Measurements from ENCODE around the gene PPM1A. TPM values are rescaled to one million over a fixed set of nuclear protein-coding genes. Genes with fewer than 3 reads are reported as not detected.

Gene PPM1A
- total RNA-seq, 1 experiment from 2014 or later = 69.3 TPM

DNA sequence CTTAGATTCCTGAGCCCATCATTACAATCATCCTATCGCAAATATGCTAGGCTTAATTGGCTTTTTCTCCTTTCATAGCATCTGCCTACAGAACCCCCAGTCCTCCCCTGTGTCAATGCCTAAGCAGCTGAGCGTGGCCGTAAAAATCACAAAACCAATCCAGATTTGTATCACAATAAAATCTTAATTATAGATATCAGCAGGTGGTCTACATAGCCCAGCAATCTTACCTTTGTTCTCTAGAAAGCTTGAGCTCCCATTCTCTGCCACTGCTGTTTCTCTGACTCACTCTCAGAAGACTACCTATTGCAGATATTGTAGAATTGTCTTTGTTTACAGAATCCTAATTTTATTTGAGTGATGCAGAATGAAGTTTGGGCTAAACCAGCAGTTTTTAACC lies 37.9 kb upstream of the PPM1A start:
- Histone ChIP-seq H3K9me2 (replicated peaks; ENCODE audit: low read length) (0 out of 2 replicates have a peak, but pooled peaks cover 7% of the 10 kb centered on the region), H3K9ac (ENCODE audit: low read length) (no peak overlapping the region), H3K27me3 (ENCODE audit: low read length) (peaks cover 31% of the 10 kb centered on the region), H4K20me1 (ENCODE audit: low read length) (no peaks in the 10 kb centered on the region), H3K4me2 (ENCODE audit: low read length) (no peak overlapping the region), H3K36me3 (ENCODE audit: low read depth, low read length) (no peaks in the 10 kb centered on the region), H3K27ac (ENCODE audit: low read length) (no peak overlapping the region), H3K9me3 (ENCODE audit: low read length) (no peaks in the 10 kb centered on the region), H3F3A (ENCODE audit: low read length, unreplicated experiment) (no peaks in the 10 kb centered on the region), H3K4me1 (ENCODE audit: insufficient read depth, low read length) (no peaks in the 10 kb centered on the region), H3K4me3 (ENCODE audit: low read length) (no peak overlapping the region), H3K79me2 (ENCODE audit: low read length) (no peaks in the 10 kb centered on the region), H2AFZ (ENCODE audit: low read length) (no peak overlapping the region)
- BruUV-seq (replicated peaks) = no TSS peak
- TF ChIP-seq EZH2 (IDR thresholded peaks at IDR 0.05; ENCODE audit: low read length, unreplicated experiment) = no peak
- intact Hi-C loops (cut with micrococcal nuclease) = no loop called here
- no peak for DNase-seq
- ATAC-seq = peak; percentile 20; the same call in 1 of the 2 replicates
- ChIA-PET POLR2A (ENCODE audit: unreplicated experiment) (interaction anchor here (0.5 kb wide), 1 partner anchor 20 kb away, joined by 4 read pairs; no protein-coding TSS in a partner anchor), CTCF (interaction anchor here (0.6 kb wide), 1 partner anchor 131 kb away, joined by 5 read pairs; no protein-coding TSS in a partner anchor)

- Histone ChIP-seq H3K4me3 (ENCODE audit: low read length) (no peak overlapping the region), H3K4me2 (ENCODE audit: low read length) (no peak overlapping the region), H2AFZ (ENCODE audit: low read length) (no peak overlapping the region), H3K4me1 (ENCODE audit: insufficient read depth, low read length) (no peaks in the 10 kb centered on the region), H3F3A (ENCODE audit: low read length, unreplicated experiment) (no peaks in the 10 kb centered on the region), H3K9me2 (replicated peaks; ENCODE audit: low read length) (0 out of 2 replicates have a peak, but pooled peaks cover 7% of the 10 kb centered on the region), H3K36me3 (ENCODE audit: low read depth, low read length) (no peaks in the 10 kb centered on the region), H4K20me1 (ENCODE audit: low read length) (no peaks in the 10 kb centered on the region), H3K9ac (ENCODE audit: low read length) (no peak overlapping the region), H3K9me3 (ENCODE audit: low read length) (no peaks in the 10 kb centered on the region), H3K27ac (ENCODE audit: low read length) (no peak overlapping the region), H3K27me3 (ENCODE audit: low read length) (peaks cover 15% of the 10 kb centered on the region), H3K79me2 (ENCODE audit: low read length) (no peaks in the 10 kb centered on the region)
- no peak for ATAC-seq
- no peak for DNase-seq
- intact Hi-C loops (cut with micrococcal nuclease) = no loop called here
- POLR2A ChIA-PET (ENCODE audit: unreplicated experiment) = no interaction called here
- no peak for TF ChIP-seq EZH2phosphoT487 (IDR thresholded peaks at IDR 0.05; ENCODE audit: borderline replicate concordance, low read length)
- TF ChIP-seq, protein P1, sequence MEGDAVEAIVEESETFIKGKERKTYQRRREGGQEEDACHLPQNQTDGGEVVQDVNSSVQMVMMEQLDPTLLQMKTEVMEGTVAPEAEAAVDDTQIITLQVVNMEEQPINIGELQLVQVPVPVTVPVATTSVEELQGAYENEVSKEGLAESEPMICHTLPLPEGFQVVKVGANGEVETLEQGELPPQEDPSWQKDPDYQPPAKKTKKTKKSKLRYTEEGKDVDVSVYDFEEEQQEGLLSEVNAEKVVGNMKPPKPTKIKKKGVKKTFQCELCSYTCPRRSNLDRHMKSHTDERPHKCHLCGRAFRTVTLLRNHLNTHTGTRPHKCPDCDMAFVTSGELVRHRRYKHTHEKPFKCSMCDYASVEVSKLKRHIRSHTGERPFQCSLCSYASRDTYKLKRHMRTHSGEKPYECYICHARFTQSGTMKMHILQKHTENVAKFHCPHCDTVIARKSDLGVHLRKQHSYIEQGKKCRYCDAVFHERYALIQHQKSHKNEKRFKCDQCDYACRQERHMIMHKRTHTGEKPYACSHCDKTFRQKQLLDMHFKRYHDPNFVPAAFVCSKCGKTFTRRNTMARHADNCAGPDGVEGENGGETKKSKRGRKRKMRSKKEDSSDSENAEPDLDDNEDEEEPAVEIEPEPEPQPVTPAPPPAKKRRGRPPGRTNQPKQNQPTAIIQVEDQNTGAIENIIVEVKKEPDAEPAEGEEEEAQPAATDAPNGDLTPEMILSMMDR (conservative IDR thresholded peaks at IDR 0.05; ENCODE audit: low read depth, low read length) = no peak
- TF ChIP-seq EZH2 (IDR thresholded peaks at IDR 0.05; ENCODE audit: low read length, unreplicated experiment) = no peak
- BruUV-seq (replicated peaks) = no TSS peak
- CTCF ChIA-PET = no interaction called here
Observed at GRCh38 chr14:60212503-60213371, 36.3 kb upstream of the PPM1A start.

DNA sequence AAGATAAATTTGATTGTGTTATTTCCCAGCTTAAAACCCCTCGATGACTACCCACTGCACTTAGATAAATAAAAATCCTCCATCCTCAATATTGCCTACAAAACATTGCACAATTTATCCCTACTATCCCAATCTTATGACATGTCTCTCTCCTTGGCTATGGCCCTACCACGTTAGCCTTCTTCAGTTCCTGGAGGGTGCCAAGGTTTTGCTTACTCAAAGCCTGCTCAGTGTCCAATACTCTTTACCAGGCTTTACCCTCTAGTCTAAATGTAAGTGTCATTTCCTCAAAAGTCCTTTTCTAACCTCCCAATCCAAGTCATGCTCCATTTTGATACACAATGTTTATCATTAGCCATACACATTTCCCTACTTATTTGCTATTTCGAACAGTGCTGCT lies 35.0 kb upstream of the PPM1A start:
- peaks cover 4% of the 10 kb centered on the region; the same call in 1 of the 2 replicates for H3K27me3 ChIP-seq (ENCODE audit: low read length)
- no peak overlapping the region for H3K27ac ChIP-seq (ENCODE audit: low read length)
- H2AFZ ChIP-seq (ENCODE audit: low read length) = no peak overlapping the region
- 0 out of 2 replicates have a peak, but pooled peaks cover 7% of the 10 kb centered on the region for H3K9me2 ChIP-seq (replicated peaks; ENCODE audit: low read length)
- no peaks in the 10 kb centered on the region for H3K4me1 ChIP-seq (ENCODE audit: insufficient read depth, low read length)
- H3K79me2 ChIP-seq (ENCODE audit: low read length) = no peaks in the 10 kb centered on the region
- TF ChIP-seq, protein P1 (conservative IDR thresholded peaks at IDR 0.05; ENCODE audit: low read depth, low read length) = no peak
- TF ChIP-seq EZH2phosphoT487 (IDR thresholded peaks at IDR 0.05; ENCODE audit: borderline replicate concordance, low read length) (no peak), EZH2 (IDR thresholded peaks at IDR 0.05; ENCODE audit: low read length, unreplicated experiment) (no peak)
- no peaks in the 10 kb centered on the region for H3K36me3 ChIP-seq (ENCODE audit: low read depth, low read length)
- no peak overlapping the region for H3K9ac ChIP-seq (ENCODE audit: low read length)
- H3F3A ChIP-seq (ENCODE audit: low read length, unreplicated experiment) = no peaks in the 10 kb centered on the region
- H3K9me3 ChIP-seq (ENCODE audit: low read length) = no peaks in the 10 kb centered on the region
- H4K20me1 ChIP-seq (ENCODE audit: low read length) = no peaks in the 10 kb centered on the region
- DNase-seq (no peak), ATAC-seq (no peak)
- ChIA-PET CTCF (no interaction called here), POLR2A (ENCODE audit: unreplicated experiment) (no interaction called here)
- no peak overlapping the region for H3K4me2 ChIP-seq (ENCODE audit: low read length)
- BruUV-seq (replicated peaks) = no TSS peak
- no peak overlapping the region for H3K4me3 ChIP-seq (ENCODE audit: low read length)
- intact Hi-C loops (cut with micrococcal nuclease) = no loop called here

All from PC-3 (cell line).